NCI-H2081 (cell line): Measurements from ENCODE around the gene VEPH1.
A peak's percentile ranks its signal among the peaks of the same experiment; 100 is the strongest.

Experiments
- DNase-seq, 2 experiments: peaks; one replicate each; lab custom pipeline; 2025; lab: John Stamatoyannopoulos, UW

VEPH1 gene

GRCh38 chr3:157261000-157261399 lies 242.2 kb downstream of the VEPH1 start:
- no peak for DNase-seq

- no peak for DNase-seq
Observed at GRCh38 chr3:157259825-157260224, 243.4 kb downstream of the VEPH1 start.

- no peak for DNase-seq
Observed at GRCh38 chr3:157257101-157257500, 246.1 kb downstream of the VEPH1 start.

- no peak for DNase-seq
Observed at GRCh38 chr3:157255797-157256196, 247.4 kb downstream of the VEPH1 start.

- DNase-seq = no peak
Observed at GRCh38 chr3:157251685-157252084, 251.5 kb downstream of the VEPH1 start.

GRCh38 chr3:157249606-157250005 lies 253.6 kb downstream of the VEPH1 start:
- DNase-seq = no peak

GRCh38 chr3:157248590-157249422 lies 254.4 kb downstream of the VEPH1 start:
- DNase-seq = peak in 1 of 2 experiments; percentile 29

- DNase-seq = no peak
Observed at GRCh38 chr3:157247391-157247790, 255.8 kb downstream of the VEPH1 start.

- DNase-seq = no peak
Observed at GRCh38 chr3:157242836-157243235, 260.4 kb downstream of the VEPH1 start.

- no peak for DNase-seq
Observed at GRCh38 chr3:157241599-157241998, 261.6 kb downstream of the VEPH1 start.

GRCh38 chr3:157240408-157240807 lies 262.8 kb downstream of the VEPH1 start:
- DNase-seq = no peak

- peak; percentile 72 to 78 for DNase-seq
Observed at GRCh38 chr3:157239082-157239704, 264.0 kb downstream of the VEPH1 start.

GRCh38 chr3:157238457-157238856 lies 264.8 kb downstream of the VEPH1 start:
- no peak for DNase-seq

GRCh38 chr3:157237886-157238285 lies 265.3 kb downstream of the VEPH1 start:
- no peak for DNase-seq

- no peak for DNase-seq
Observed at GRCh38 chr3:157235291-157235690, 267.9 kb downstream of the VEPH1 start.

- no peak for DNase-seq
Observed at GRCh38 chr3:157233923-157234322, 269.3 kb downstream of the VEPH1 start.

GRCh38 chr3:157232141-157232540 lies 271.1 kb downstream of the VEPH1 start:
- DNase-seq = no peak

GRCh38 chr3:157231071-157231470 lies 272.1 kb downstream of the VEPH1 start:
- no peak for DNase-seq

- no peak for DNase-seq
Observed at GRCh38 chr3:157226173-157226847, 276.9 kb downstream of the VEPH1 start.

- DNase-seq = no peak
Observed at GRCh38 chr3:157225001-157225400, 278.2 kb downstream of the VEPH1 start.

- DNase-seq = no peak
Observed at GRCh38 chr3:157220883-157221282, 282.3 kb downstream of the VEPH1 start.

GRCh38 chr3:157220211-157220610 lies 283.0 kb downstream of the VEPH1 start:
- peak in 1 of 2 experiments; percentile 49 for DNase-seq

GRCh38 chr3:157219215-157219614 lies 284.0 kb downstream of the VEPH1 start:
- no peak for DNase-seq
